Vagina (tissue), 2 donors: ENCODE measurements around the gene PLA2G4A. TPM values are rescaled to one million over a fixed set of nuclear protein-coding genes. Genes with fewer than 3 reads are reported as not detected.

Experiments
- DNase-seq, 2 donors: peaks; one replicate each; pipeline ENCODE4 v3.0.0-alpha.2; 2017; ENCODE audit errors: extremely low spot score in 2 of 2
- H3K27ac ChIP-seq: fragments of 200-600 bp; sonication (generic); one replicate; pipeline ENCODE4 v1.5.1; 2019
- H3K27me3 ChIP-seq: fragments of 200-600 bp; sonication (generic); one replicate; pipeline ENCODE4 v1.5.1; 2019
- H3K36me3 ChIP-seq, 2 donors: fragments of 200-600 bp; sonication (generic); one replicate each; pipeline ENCODE4 v1.5.1; 2017 to 2019
- H3K4me1 ChIP-seq: fragments of 200-600 bp; sonication (generic); one replicate; pipeline ENCODE4 v1.5.1; 2019
- H3K4me3 ChIP-seq, 2 donors: fragments of 200-600 bp; sonication (generic); 1 replicate in 1 of 2; 2 replicates in 1 of 2; pipeline ENCODE4 v1.5.1; 2016 to 2019
- H3K9me3 ChIP-seq: fragments of 200-600 bp; sonication (generic); one replicate; pipeline ENCODE4 v1.5.1; 2019
- POLR2A ChIP-seq, 2 donors: fragments of 450-650 bp; IDR thresholded peaks; one replicate each; pipeline ENCODE4 v1.6.1; 2017; ENCODE audit warnings: antibody characterized with exemption in 2 of 2, mild to moderate bottlenecking in 2 of 2, moderate library complexity in 2 of 2
- POLR2AphosphoS5 ChIP-seq, 2 donors: sonication (generic); formaldehyde crosslinking; IDR thresholded peaks; one replicate each; pipeline ENCODE4 v1.9.0; 2017; ENCODE audit warnings: antibody characterized with exemption in 2 of 2, mild to moderate bottlenecking in 2 of 2, low read depth in 1 of 2; ENCODE audit not compliant: insufficient read depth in 1 of 2
- intact Hi-C: fragments of 100-400 bp; cut with DNase I; formaldehyde crosslinking; loops from one replicate; pipeline ENCODE4 v1.15.1; 2023
- total RNA-seq: library from RNA; depleted of rRNA; stranded (reverse); fragments of >200 nt; gene quantifications from one replicate; pipeline ENCODE4 v1.2.3, GENCODE V29; 2016
- TF ChIP-seq, protein P1 (sequence below), 3 experiments: fragments of 450-650 bp in 2 of 3; fragments of 200-600 bp in 1 of 3; sonication (generic) in 1 of 3; IDR thresholded peaks; one replicate each; pipeline ENCODE4 v1.5.1; 2017 to 2019; ENCODE audit warnings: antibody characterized with exemption in 3 of 3, mild to moderate bottlenecking in 2 of 3, moderate library complexity in 2 of 3

Gene PLA2G4A
- total RNA-seq, 1 donor from 2014 or later, result 12.5 TPM

- Histone ChIP-seq H3K27me3 (no peaks in the 10 kb centered on the region), H3K4me3 (no peak overlapping the region), H3K27ac (no peak overlapping the region), H3K4me1 (no peaks in the 10 kb centered on the region), H3K36me3 (no peaks in the 10 kb centered on the region), H3K9me3 (no peaks in the 10 kb centered on the region)
- TF ChIP-seq, protein P1, sequence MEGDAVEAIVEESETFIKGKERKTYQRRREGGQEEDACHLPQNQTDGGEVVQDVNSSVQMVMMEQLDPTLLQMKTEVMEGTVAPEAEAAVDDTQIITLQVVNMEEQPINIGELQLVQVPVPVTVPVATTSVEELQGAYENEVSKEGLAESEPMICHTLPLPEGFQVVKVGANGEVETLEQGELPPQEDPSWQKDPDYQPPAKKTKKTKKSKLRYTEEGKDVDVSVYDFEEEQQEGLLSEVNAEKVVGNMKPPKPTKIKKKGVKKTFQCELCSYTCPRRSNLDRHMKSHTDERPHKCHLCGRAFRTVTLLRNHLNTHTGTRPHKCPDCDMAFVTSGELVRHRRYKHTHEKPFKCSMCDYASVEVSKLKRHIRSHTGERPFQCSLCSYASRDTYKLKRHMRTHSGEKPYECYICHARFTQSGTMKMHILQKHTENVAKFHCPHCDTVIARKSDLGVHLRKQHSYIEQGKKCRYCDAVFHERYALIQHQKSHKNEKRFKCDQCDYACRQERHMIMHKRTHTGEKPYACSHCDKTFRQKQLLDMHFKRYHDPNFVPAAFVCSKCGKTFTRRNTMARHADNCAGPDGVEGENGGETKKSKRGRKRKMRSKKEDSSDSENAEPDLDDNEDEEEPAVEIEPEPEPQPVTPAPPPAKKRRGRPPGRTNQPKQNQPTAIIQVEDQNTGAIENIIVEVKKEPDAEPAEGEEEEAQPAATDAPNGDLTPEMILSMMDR (IDR thresholded peaks at IDR 0.05), result no peak
- TF ChIP-seq POLR2AphosphoS5 (IDR thresholded peaks at IDR 0.05; ENCODE audit: insufficient read depth in 1 of 2, low read depth in 1 of 2) (no peak), POLR2A (IDR thresholded peaks at IDR 0.05) (no peak)
- intact Hi-C loops, result no loop called here
- no peak for DNase-seq
Measured at GRCh38 chr1:186785503-186785902, 43.2 kb upstream of the PLA2G4A start.

DNA sequence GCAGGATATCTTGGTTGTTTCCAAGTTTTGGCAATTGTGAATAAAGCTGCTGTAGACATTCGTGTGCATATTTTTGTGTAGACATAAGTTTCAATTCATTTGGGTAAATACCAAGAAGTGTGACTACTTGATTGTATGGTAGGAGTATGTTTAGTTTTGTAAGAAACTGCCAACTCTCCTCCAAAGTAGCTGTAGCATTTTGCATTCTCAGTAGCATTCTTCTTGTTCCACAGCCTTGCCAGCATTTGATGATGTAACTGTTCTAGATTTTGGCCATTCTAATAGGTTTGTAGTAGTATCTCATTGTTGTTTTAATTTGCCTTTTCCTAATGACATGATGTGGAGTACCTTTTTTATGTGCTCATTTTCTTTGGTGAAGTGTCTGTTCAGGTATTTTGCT, 38.6 kb upstream of the PLA2G4A start:
- Histone ChIP-seq H3K4me3 (no peak overlapping the region), H3K27me3 (no peaks in the 10 kb centered on the region), H3K4me1 (no peaks in the 10 kb centered on the region), H3K9me3 (no peaks in the 10 kb centered on the region), H3K27ac (no peak overlapping the region), H3K36me3 (no peaks in the 10 kb centered on the region)
- TF ChIP-seq POLR2AphosphoS5 (IDR thresholded peaks at IDR 0.05; ENCODE audit: insufficient read depth in 1 of 2, low read depth in 1 of 2) (no peak), POLR2A (IDR thresholded peaks at IDR 0.05) (no peak)
- TF ChIP-seq, protein P1 (IDR thresholded peaks at IDR 0.05), result no peak
- DNase-seq, result no peak
- intact Hi-C loops, result no loop called here

DNA sequence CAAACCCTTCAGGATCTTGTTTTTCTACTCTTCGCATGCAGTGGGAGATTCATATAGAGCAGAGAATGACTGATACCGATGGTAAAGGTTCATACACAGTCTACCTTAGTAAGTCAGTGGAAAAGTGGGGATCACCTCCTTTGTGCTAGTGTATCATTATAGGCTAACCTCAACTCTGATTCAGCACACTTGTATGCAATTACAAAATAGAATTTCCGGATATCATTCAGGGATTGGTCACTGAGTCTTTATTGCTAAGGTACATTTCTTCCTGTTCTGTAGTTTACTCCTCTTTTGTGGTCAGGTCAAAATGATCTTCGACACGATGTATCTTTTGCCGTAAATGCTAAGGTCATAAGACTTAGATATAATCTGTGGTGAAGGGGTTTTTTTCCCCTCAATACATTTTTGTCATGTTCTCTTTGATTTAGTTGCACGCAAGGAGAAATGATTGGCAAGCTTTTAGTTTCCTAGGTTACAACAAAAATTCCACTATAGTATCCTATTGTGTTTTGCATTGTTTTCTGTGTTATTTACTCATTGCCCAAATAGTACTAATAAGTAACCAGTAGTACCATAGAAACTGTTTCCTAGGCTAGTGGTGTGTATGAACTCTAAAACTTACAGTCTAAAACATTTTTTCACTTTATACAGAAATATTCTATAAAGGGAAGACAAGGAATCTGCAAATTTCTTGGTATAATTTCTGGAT, 35.7 kb upstream of the PLA2G4A start:
- no peaks in the 10 kb centered on the region for H3K36me3 ChIP-seq
- H3K4me1 ChIP-seq, result no peaks in the 10 kb centered on the region
- DNase-seq, result no peak
- H3K27ac ChIP-seq, result no peak overlapping the region
- intact Hi-C loops, result no loop called here
- no peaks in the 10 kb centered on the region for H3K27me3 ChIP-seq
- no peak overlapping the region for H3K4me3 ChIP-seq
- H3K9me3 ChIP-seq, result no peaks in the 10 kb centered on the region
- no peak for TF ChIP-seq POLR2A (IDR thresholded peaks at IDR 0.05)
- no peak for TF ChIP-seq POLR2AphosphoS5 (IDR thresholded peaks at IDR 0.05; ENCODE audit: insufficient read depth in 1 of 2, low read depth in 1 of 2)
- TF ChIP-seq, protein P1 (IDR thresholded peaks at IDR 0.05), result no peak

DNA sequence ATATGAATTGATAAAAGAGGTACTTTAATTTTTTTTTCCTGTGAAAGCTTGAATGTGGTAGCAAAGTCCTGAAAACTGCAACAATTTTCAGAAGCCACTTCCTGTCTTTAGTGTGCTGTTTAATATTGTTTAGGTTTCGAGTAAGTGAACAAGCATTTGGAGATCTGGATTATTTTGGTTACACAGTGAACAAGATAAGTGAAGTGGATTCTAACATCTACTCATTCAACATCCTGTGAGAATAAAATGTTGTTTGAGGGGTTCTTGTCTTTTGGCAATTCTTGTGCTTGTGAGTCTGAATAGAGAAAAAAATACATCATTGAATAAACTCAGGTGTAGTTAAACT, 35.2 kb upstream of the PLA2G4A start:
- no peak for DNase-seq
- no peaks in the 10 kb centered on the region for H3K9me3 ChIP-seq
- H3K4me3 ChIP-seq, result no peak overlapping the region
- no peaks in the 10 kb centered on the region for H3K36me3 ChIP-seq
- H3K27ac ChIP-seq, result no peak overlapping the region
- no peaks in the 10 kb centered on the region for H3K27me3 ChIP-seq
- TF ChIP-seq, protein P1 (IDR thresholded peaks at IDR 0.05), result no peak
- H3K4me1 ChIP-seq, result no peaks in the 10 kb centered on the region
- intact Hi-C loops, result no loop called here

GRCh38 chr1:186798960-186799688, 29.6 kb upstream of the PLA2G4A start:
- no peaks in the 10 kb centered on the region for H3K4me1 ChIP-seq
- no peak overlapping the region for H3K27ac ChIP-seq
- H3K27me3 ChIP-seq, result no peaks in the 10 kb centered on the region
- H3K9me3 ChIP-seq, result no peaks in the 10 kb centered on the region
- no peak for DNase-seq
- intact Hi-C loops, result no loop called here
- TF ChIP-seq POLR2A (IDR thresholded peaks at IDR 0.05) (no peak), POLR2AphosphoS5 (IDR thresholded peaks at IDR 0.05; ENCODE audit: insufficient read depth in 1 of 2, low read depth in 1 of 2) (no peak)
- TF ChIP-seq, protein P1 (IDR thresholded peaks at IDR 0.05), result no peak
- H3K4me3 ChIP-seq, result no peak overlapping the region
- H3K36me3 ChIP-seq, result no peaks in the 10 kb centered on the region
